Small intestine (tissue), 7 donors: ENCODE measurements around the gene SERGEF. TPM values are rescaled to one million over a fixed set of nuclear protein-coding genes. Genes with fewer than 3 reads are reported as not detected.

ENCODE experiments used
- DNase-seq, 2 donors: peaks; one replicate each; pipeline versions ENCODE4 v3.0.0 to v3.0.0-alpha.2; 2013
- FAIRE-seq: peaks from 2 replicates; lab custom pipeline; 2012; peaks lifted over from hg19 to GRCh38; lab: Jason Lieb, UNC
- H3K27ac ChIP-seq, 3 donors: one replicate each; pipeline ENCODE4 v1.5.1; 2013; ENCODE audit warnings: low read length in 2 of 3, mild to moderate bottlenecking in 2 of 3, control low read depth in 1 of 3, inconsistent platforms in 1 of 3, low read depth in 1 of 3, moderate library complexity in 1 of 3
- H3K27me3 ChIP-seq, 3 donors: one replicate each; pipeline ENCODE4 v1.6.1; 2013; ENCODE audit warnings: low read length in 3 of 3, inconsistent platforms in 1 of 3; ENCODE audit not compliant: control insufficient read depth in 3 of 3, insufficient read depth in 3 of 3
- H3K36me3 ChIP-seq, 3 donors: one replicate each; pipeline ENCODE4 v1.6.1; 2013; ENCODE audit warnings: low read length in 3 of 3, inconsistent platforms in 1 of 3, low read depth in 1 of 3, mild to moderate bottlenecking in 1 of 3, moderate library complexity in 1 of 3; ENCODE audit not compliant: control insufficient read depth in 3 of 3, insufficient read depth in 2 of 3
- H3K4me1 ChIP-seq, 3 donors: one replicate each; pipeline ENCODE4 v1.6.1; 2013; ENCODE audit warnings: low read length in 2 of 3, inconsistent platforms in 1 of 3, low read depth in 1 of 3, mild to moderate bottlenecking in 1 of 3, moderate library complexity in 1 of 3; ENCODE audit not compliant: control insufficient read depth in 3 of 3, insufficient read depth in 2 of 3
- H3K4me3 ChIP-seq, 3 donors: one replicate each; pipeline ENCODE4 v1.5.1; 2013; ENCODE audit warnings: low read length in 3 of 3, control low read depth in 1 of 3, inconsistent platforms in 1 of 3, low read depth in 1 of 3, mild to moderate bottlenecking in 1 of 3, moderate library complexity in 1 of 3
- H3K9me3 ChIP-seq, 2 donors: one replicate each; pipeline ENCODE4 v1.6.1; 2013; ENCODE audit warnings: low read depth in 1 of 2, low read length in 1 of 2; ENCODE audit not compliant: control insufficient read depth in 2 of 2, insufficient read depth in 1 of 2
- WGBS, 3 donors: extraction: QIAGEN DNeasy Blood & Tissue Kit; methylation state at CpG; one replicate each; pipeline ENCODE4 v1.1.7; 2013; 5-methylcytosine and 5-hydroxymethylcytosine counted together
- polyA plus RNA-seq, 4 donors: library from polyadenylated mRNA; stranded (reverse) in 3 of 4; unstranded in 1 of 4; fragments of 200-250 nt in 3 of 4; fragments of 120-200 nt in 1 of 4; gene quantifications; one replicate each; pipeline versions ENCODE4 v1.2.1 to v1.2.3, GENCODE V29; 2013
- donor health status: healthy with polysubstance abuse.
- donor health status: control.
- donor health status: control.
- donor health status: Bipolar disorder and iron deficiency.
- donor health status: healthy.

Gene SERGEF
- polyA plus RNA-seq, 4 donors = 19.2 to 31.1 (median 27.0) TPM

DNA sequence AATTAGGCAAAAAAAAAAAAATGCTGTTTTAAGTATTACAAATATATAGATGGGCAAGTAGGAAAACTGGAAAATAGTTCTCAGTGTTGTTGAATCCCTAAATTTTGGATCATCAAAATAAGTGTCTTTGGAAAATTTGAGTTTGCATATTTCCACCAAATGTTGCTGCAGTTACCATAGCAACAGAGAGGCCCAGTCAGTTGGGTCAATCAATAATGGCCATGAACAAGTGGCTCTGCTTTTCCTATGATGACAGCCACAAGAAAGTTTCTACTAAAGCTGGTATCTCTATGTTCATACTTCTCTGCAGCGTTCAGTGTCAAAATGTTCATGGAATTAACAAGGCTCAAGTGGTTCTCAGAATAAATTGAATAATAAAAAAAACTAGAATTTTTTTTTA lies 79.1 kb downstream of the SERGEF start:
- no peaks in the 10 kb centered on the region for H3K36me3 ChIP-seq
- H3K9me3 ChIP-seq = peaks cover 0 to 3% of the 10 kb centered on the region in 2 donors
- no peak overlapping the region for H3K27ac ChIP-seq
- no peaks in the 10 kb centered on the region for H3K4me1 ChIP-seq
- DNase-seq (no peak), FAIRE-seq (no peak)
- 73 to 86% (median 84%) methylated on average over 1 of the region's 1 CpG for WGBS, 3 donors
- H3K4me3 ChIP-seq = no peak overlapping the region
- no peaks in the 10 kb centered on the region for H3K27me3 ChIP-seq

DNA sequence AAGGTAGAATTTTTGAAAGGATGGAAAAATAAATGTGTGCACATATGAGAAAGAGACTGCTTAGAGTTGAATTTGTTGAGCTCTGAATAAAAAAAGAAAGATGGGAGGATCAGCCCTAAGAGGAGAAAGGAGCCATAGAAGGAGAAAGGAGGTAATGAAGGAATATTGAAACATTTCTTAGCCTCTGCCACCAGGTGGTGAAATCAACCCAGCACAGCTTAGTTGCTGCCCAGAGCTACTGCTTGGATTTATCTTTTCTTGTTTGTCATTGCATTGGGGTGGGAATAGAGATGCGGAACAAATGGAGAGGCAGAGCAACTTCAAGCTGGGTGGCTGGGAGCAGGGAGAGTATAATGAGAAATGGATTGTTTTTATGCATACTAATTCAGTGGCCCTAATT lies 80.4 kb downstream of the SERGEF start:
- DNase-seq (no peak), FAIRE-seq (no peak)
- Histone ChIP-seq H3K36me3 (no peaks in the 10 kb centered on the region), H3K27ac (no peak overlapping the region), H3K9me3 (peaks cover 0 to 3% of the 10 kb centered on the region in 2 donors), H3K4me1 (no peaks in the 10 kb centered on the region), H3K4me3 (no peak overlapping the region), H3K27me3 (no peaks in the 10 kb centered on the region)
- WGBS, 3 donors = 99 to 100% (median 100%) methylated on average over 1 of the region's 1 CpG

DNA sequence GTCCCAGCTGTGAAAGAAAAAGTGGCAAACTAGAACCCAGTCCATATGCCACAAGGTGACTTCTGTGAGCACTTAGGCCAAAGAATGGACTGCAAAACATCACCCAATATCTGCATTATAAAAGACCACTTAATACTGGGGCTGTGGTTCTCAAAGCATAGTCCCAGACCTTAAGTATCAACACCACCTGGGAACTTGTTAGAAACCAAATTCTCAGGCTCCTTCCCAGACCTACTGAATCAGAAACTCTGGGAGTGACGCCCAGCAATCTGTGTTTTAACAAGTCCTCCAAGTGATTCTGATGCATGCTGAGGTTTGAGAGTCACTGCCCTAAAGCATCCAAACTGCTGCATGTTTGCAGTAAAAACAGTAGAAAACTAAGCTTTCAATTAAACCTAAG lies 81.3 kb downstream of the SERGEF start:
- Histone ChIP-seq H3K27ac (no peak overlapping the region), H3K9me3 (peaks cover 0 to 3% of the 10 kb centered on the region in 2 donors), H3K27me3 (no peaks in the 10 kb centered on the region), H3K4me3 (no peak overlapping the region), H3K4me1 (no peaks in the 10 kb centered on the region), H3K36me3 (no peaks in the 10 kb centered on the region)
- WGBS, 3 donors = 88 to 97% (median 92%) methylated on average over 1 of the region's 1 CpG
- DNase-seq (no peak), FAIRE-seq (no peak)

DNA sequence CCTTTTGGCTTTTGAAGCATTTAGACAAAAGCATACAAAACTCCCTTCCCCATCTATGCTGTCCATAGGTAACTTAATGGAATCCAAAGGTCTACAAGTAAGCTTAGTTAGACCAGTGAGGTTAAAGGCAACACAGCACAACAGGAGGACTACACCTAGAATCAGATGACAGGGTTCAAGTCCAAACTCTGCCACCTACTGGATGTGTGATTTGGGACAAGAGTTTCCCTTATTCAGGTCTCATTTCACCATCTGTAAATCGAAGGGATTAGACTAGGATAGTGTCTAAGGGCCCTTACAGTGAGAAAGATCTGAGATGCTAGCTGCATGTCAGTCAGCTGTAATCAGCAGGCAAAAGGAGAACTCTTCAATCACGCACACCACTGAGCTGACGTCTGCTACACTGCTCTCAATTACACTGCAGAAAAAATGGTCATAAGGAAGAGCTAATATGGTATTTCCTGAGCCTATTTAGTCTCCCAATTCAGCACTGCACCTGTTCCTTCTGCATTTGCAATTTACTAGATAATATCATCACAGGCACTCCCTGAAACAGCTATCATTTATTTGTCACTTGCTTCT lies 82.2 kb downstream of the SERGEF start:
- WGBS, 3 donors = 87 to 93% (median 92%) methylated on average over 3 of the region's 3 CpGs

DNA sequence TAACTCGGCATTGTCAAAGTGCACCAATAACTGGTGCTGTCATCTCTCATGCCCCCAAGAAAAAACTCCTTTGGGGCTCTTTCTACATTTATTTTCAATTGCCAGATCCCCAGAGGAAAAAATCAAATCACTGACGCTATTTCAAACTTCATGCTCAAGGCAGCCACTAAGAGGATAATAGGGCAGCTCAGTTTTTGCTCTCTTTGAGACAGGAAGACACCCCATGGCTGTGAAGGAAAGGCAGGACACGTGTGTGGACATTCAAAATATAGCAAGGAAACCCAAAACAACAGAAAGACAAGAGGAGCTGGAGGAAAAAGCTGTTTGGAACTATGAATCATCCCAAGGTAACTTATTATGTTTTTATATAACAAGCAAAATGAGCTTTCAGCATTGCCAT lies 83.7 kb downstream of the SERGEF start:
- H3K9me3 ChIP-seq = peaks cover 0 to 3% of the 10 kb centered on the region in 2 donors
- H3K36me3 ChIP-seq = no peaks in the 10 kb centered on the region
- 89 to 98% (median 92%) methylated on average over 3 of the region's 3 CpGs for WGBS, 3 donors
- DNase-seq = no peak
- no peak overlapping the region for H3K4me3 ChIP-seq
- no peak overlapping the region for H3K27ac ChIP-seq
- FAIRE-seq = no peak
- H3K4me1 ChIP-seq = no peaks in the 10 kb centered on the region
- no peaks in the 10 kb centered on the region for H3K27me3 ChIP-seq

More for the DNA sequence above, 82.2 kb downstream of the SERGEF start:
- Histone ChIP-seq H3K27ac (no peak overlapping the region), H3K4me3 (no peak overlapping the region), H3K4me1 (no peaks in the 10 kb centered on the region), H3K9me3 (peaks cover 0 to 3% of the 10 kb centered on the region in 2 donors), H3K27me3 (no peaks in the 10 kb centered on the region), H3K36me3 (no peaks in the 10 kb centered on the region)
- FAIRE-seq (no peak), DNase-seq (no peak)

DNA sequence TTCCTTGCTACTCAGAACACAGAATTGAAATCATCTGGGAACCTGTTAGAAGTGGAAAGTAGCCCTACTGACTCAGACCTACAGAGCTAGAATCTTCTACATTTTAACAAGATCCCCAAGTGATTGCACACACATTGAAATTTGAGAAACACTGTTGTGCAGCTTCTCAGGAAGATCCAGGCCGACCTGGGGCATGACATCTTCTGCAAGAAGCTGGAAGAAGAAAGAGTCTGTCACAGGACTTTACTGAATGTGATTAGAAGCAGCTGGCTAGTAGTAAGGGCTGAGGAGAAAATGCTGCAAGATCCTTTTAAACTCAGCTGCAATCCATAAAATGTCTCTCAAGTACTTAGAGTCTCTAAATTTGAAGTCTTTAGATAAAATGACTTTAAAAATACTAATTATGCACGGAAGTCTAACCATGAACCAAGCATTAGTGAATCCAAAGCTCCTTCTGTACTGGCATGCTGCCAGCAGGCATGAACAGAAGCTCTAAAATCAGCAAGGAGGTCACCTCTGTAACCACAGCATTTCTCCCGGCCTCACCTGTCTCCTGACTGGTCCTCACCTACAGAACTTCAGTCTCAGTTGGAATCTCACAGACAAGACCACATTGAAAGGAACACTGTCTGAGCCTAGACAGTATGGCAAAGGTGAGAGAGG lies 85.0 kb downstream of the SERGEF start:
- FAIRE-seq (no peak), DNase-seq (no peak)
- peaks cover 0 to 3% (median 0%) of the 10 kb centered on the region in 3 donors for H3K36me3 ChIP-seq
- H3K9me3 ChIP-seq = peaks cover 0 to 3% of the 10 kb centered on the region in 2 donors
- H3K4me1 ChIP-seq = no peaks in the 10 kb centered on the region
- H3K27me3 ChIP-seq = no peaks in the 10 kb centered on the region
- no peak overlapping the region for H3K27ac ChIP-seq
- no peak overlapping the region for H3K4me3 ChIP-seq
- 64 to 82% (median 77%) methylated on average over 3 of the region's 3 CpGs for WGBS, 3 donors

DNA sequence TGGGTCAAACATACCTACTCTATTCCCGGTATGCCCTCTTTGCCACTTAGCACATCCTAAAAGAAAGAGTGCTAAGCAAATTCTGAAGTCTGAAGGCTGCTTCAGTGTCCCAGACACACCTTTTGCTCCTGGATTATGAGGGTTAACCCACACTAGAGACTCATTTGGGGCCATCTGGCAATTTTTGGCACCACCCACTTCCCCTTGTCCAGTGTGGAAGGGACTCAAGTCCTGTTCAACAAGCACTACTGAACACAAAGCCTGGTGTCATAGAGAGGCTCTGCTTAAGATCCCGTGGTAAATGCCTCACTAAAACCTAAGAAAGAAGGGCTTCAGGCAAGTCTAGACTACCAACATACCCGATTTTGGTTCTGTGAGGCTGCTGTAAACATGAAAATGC lies 85.8 kb downstream of the SERGEF start:
- H3K4me1 ChIP-seq = no peaks in the 10 kb centered on the region
- no peaks in the 10 kb centered on the region for H3K27me3 ChIP-seq
- H3K27ac ChIP-seq = no peak overlapping the region
- no peak for DNase-seq
- H3K36me3 ChIP-seq = peaks cover 0 to 3% (median 0%) of the 10 kb centered on the region in 3 donors
- H3K4me3 ChIP-seq = no peak overlapping the region
- no peaks in the 10 kb centered on the region for H3K9me3 ChIP-seq
- 85 to 93% (median 91%) methylated on average over 3 of the region's 3 CpGs for WGBS, 3 donors
- no peak for FAIRE-seq

DNA sequence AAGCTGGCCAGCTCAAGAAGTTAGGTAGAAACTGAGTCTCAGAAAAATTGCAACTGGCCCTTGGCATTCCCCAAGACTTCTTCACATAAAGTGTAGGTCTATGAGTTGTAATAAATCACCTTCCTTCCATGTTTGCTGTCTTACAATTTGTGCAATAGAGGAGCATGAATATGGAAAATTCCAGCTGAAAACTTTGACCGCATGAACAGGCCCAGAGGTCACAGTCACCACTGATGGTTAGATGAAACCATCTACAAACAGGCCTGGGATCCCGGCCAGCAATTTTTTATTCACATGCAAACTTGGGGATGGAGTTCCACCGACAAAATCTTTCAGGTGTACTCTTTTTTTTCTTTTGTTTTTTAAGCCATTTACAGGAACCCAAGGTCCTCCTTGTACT lies 88.1 kb downstream of the SERGEF start:
- no peak overlapping the region for H3K4me3 ChIP-seq
- FAIRE-seq (no peak), DNase-seq (no peak)
- H3K9me3 ChIP-seq = no peaks in the 10 kb centered on the region
- H3K27me3 ChIP-seq = no peaks in the 10 kb centered on the region
- H3K36me3 ChIP-seq = peaks cover 0 to 3% (median 0%) of the 10 kb centered on the region in 3 donors
- 82 to 90% (median 87%) methylated on average over 3 of the region's 3 CpGs for WGBS, 3 donors
- no peaks in the 10 kb centered on the region for H3K4me1 ChIP-seq
- no peak overlapping the region for H3K27ac ChIP-seq
